H1 (cell line): Measurements from ENCODE around the gene SCYL1. TPM values are rescaled to one million over a fixed set of nuclear protein-coding genes. Genes with fewer than 3 reads are reported as not detected.

ENCODE experiments used
- CTBP2 ChIP-seq: IDR thresholded peaks from 2 replicates; pipeline ENCODE4 v1.7.0; 2011; ENCODE audit warnings: borderline replicate concordance, mild to moderate bottlenecking, moderate library complexity, mixed read lengths, low read length; ENCODE audit not compliant: insufficient read depth, insufficient read length
- EGR1 ChIP-seq: IDR thresholded peaks from 2 replicates; pipeline ENCODE4 v1.6.1; 2011; ENCODE audit warnings: low read depth, low read length, borderline replicate concordance
- JUN ChIP-seq: IDR thresholded peaks from 2 replicates; pipeline ENCODE4 v1.6.1; 2011; ENCODE audit warnings: low read depth, mild to moderate bottlenecking, improper control_type of control experiment, low read length
- JUND ChIP-seq: IDR thresholded peaks from 2 replicates; pipeline ENCODE4 v1.6.1; 2011; ENCODE audit warnings: mild to moderate bottlenecking, improper control_type of control experiment, low read length
- RBBP5 ChIP-seq: IDR thresholded peaks from 2 replicates; pipeline ENCODE4 v1.7.1; 2012; ENCODE audit warnings: low read depth, mild to moderate bottlenecking, inconsistent platforms, low read length, moderate library complexity, borderline replicate concordance
- SIN3A ChIP-seq, 2 experiments: IDR thresholded peaks in 1 of 2; conservative IDR thresholded peaks in 1 of 2; 2 replicates each; pipeline ENCODE4 v1.6.1; 2011 to 2012; ENCODE audit warnings: low read length in 2 of 2, improper control_type of control experiment in 1 of 2, low read depth in 1 of 2, mild to moderate bottlenecking in 1 of 2
- SUZ12 ChIP-seq: fragments of 200-600 bp; sonication (generic); IDR thresholded peaks from 2 replicates; pipeline ENCODE4 v1.6.1; 2012; ENCODE audit warnings: mild to moderate bottlenecking, inconsistent platforms, low read length, moderate library complexity, mixed read lengths
- polyA plus RNA-seq, 7 experiments: library from polyadenylated mRNA; depleted of rRNA in 3 of 7; stranded (reverse) in 5 of 7; unstranded in 2 of 7; fragments of >200 nt in 5 of 7; fragments of 200-250 nt in 2 of 7; gene quantifications; 1 replicate in 5 of 7; 2 replicates in 1 of 7; 4 replicates in 1 of 7; pipeline versions ENCODE4 v1.2.1 to v1.2.3, GENCODE V29; 2011 to 2013; ENCODE audit warnings: missing spikeins in 2 of 7, mixed read lengths in 2 of 7
- total RNA-seq: library from RNA; stranded (reverse); fragmentation: NEBNext Ultra II Directional; extraction: Animal tissue kit (Norgen Biotek cat#: 25700); gene quantifications from 2 replicates; pipeline ENCODE4 v1.2.1, GENCODE V29; 2021
- TF ChIP-seq, protein P1 (sequence below): fragments of 300-600 bp; sonication (generic); IDR thresholded peaks from 2 replicates; pipeline ENCODE4 v1.7.1; 2012; ENCODE audit warnings: low read length, moderate library complexity, mild to moderate bottlenecking, inconsistent platforms; ENCODE audit not compliant: insufficient replicate concordance

The SCYL1 gene
- total and polyA plus RNA-seq, 2 of the 8 experiments (the other 6 are each of a cell fraction or from before 2014, with no cell fraction given), result 59.8 to 77.7 TPM

DNA sequence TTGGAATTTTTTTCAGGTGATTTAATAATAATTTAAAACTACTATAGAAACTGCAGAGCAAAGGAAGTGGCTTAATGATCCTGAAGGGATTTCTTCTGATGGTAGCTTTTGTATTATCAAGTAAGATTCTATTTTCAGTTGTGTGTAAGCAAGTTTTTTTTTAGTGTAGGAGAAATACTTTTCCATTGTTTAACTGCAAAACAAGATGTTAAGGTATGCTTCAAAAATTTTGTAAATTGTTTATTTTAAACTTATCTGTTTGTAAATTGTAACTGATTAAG lies 22.7 kb upstream of the SCYL1 start (continued):
- TF ChIP-seq, protein P1, sequence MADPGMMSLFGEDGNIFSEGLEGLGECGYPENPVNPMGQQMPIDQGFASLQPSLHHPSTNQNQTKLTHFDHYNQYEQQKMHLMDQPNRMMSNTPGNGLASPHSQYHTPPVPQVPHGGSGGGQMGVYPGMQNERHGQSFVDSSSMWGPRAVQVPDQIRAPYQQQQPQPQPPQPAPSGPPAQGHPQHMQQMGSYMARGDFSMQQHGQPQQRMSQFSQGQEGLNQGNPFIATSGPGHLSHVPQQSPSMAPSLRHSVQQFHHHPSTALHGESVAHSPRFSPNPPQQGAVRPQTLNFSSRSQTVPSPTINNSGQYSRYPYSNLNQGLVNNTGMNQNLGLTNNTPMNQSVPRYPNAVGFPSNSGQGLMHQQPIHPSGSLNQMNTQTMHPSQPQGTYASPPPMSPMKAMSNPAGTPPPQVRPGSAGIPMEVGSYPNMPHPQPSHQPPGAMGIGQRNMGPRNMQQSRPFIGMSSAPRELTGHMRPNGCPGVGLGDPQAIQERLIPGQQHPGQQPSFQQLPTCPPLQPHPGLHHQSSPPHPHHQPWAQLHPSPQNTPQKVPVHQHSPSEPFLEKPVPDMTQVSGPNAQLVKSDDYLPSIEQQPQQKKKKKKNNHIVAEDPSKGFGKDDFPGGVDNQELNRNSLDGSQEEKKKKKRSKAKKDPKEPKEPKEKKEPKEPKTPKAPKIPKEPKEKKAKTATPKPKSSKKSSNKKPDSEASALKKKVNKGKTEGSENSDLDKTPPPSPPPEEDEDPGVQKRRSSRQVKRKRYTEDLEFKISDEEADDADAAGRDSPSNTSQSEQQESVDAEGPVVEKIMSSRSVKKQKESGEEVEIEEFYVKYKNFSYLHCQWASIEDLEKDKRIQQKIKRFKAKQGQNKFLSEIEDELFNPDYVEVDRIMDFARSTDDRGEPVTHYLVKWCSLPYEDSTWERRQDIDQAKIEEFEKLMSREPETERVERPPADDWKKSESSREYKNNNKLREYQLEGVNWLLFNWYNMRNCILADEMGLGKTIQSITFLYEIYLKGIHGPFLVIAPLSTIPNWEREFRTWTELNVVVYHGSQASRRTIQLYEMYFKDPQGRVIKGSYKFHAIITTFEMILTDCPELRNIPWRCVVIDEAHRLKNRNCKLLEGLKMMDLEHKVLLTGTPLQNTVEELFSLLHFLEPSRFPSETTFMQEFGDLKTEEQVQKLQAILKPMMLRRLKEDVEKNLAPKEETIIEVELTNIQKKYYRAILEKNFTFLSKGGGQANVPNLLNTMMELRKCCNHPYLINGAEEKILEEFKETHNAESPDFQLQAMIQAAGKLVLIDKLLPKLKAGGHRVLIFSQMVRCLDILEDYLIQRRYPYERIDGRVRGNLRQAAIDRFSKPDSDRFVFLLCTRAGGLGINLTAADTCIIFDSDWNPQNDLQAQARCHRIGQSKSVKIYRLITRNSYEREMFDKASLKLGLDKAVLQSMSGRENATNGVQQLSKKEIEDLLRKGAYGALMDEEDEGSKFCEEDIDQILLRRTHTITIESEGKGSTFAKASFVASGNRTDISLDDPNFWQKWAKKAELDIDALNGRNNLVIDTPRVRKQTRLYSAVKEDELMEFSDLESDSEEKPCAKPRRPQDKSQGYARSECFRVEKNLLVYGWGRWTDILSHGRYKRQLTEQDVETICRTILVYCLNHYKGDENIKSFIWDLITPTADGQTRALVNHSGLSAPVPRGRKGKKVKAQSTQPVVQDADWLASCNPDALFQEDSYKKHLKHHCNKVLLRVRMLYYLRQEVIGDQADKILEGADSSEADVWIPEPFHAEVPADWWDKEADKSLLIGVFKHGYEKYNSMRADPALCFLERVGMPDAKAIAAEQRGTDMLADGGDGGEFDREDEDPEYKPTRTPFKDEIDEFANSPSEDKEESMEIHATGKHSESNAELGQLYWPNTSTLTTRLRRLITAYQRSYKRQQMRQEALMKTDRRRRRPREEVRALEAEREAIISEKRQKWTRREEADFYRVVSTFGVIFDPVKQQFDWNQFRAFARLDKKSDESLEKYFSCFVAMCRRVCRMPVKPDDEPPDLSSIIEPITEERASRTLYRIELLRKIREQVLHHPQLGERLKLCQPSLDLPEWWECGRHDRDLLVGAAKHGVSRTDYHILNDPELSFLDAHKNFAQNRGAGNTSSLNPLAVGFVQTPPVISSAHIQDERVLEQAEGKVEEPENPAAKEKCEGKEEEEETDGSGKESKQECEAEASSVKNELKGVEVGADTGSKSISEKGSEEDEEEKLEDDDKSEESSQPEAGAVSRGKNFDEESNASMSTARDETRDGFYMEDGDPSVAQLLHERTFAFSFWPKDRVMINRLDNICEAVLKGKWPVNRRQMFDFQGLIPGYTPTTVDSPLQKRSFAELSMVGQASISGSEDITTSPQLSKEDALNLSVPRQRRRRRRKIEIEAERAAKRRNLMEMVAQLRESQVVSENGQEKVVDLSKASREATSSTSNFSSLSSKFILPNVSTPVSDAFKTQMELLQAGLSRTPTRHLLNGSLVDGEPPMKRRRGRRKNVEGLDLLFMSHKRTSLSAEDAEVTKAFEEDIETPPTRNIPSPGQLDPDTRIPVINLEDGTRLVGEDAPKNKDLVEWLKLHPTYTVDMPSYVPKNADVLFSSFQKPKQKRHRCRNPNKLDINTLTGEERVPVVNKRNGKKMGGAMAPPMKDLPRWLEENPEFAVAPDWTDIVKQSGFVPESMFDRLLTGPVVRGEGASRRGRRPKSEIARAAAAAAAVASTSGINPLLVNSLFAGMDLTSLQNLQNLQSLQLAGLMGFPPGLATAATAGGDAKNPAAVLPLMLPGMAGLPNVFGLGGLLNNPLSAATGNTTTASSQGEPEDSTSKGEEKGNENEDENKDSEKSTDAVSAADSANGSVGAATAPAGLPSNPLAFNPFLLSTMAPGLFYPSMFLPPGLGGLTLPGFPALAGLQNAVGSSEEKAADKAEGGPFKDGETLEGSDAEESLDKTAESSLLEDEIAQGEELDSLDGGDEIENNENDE, result no peak
- TF ChIP-seq SUZ12 (no peak), CTBP2 (no peak), RBBP5 (no peak), EGR1 (no peak), JUN (no peak), JUND (no peak), SIN3A (conservative IDR thresholded peaks at IDR 0.05 in 1 of 2, IDR thresholded peaks at IDR 0.05 in 1 of 2; ENCODE audit: low read depth in 1 of 2, low read length in 2 of 2) (no peak)
